SJSA1 (cell line): Measurements from ENCODE around the gene DAB2. TPM values are rescaled to one million over a fixed set of nuclear protein-coding genes. Genes with fewer than 3 reads are reported as not detected.

Experiments used
- DNase-seq, 2 experiments: peaks; one replicate each; pipeline ENCODE4 v3.0.0-alpha.2; 2015 to 2020; ENCODE audit warnings: low spot score in 2 of 2, low read depth in 1 of 2
- H3K27ac ChIP-seq: fragments of 250-450 bp; sonication (Bioruptor Pico); 2 replicates; pipeline ENCODE4 v1.5.1; 2020; ENCODE audit warnings: mild to moderate bottlenecking, moderate library complexity
- H3K27me3 ChIP-seq: fragments of 250-450 bp; sonication (Bioruptor Pico); replicated peaks from 2 replicates; pipeline ENCODE4 v1.5.1; 2020; ENCODE audit warnings: mild to moderate bottlenecking, moderate library complexity
- H3K36me3 ChIP-seq: fragments of 250-450 bp; sonication (Bioruptor Pico); 2 replicates; pipeline ENCODE4 v1.5.1; 2020; ENCODE audit warnings: mild to moderate bottlenecking
- H3K4me1 ChIP-seq: fragments of 250-450 bp; sonication (Bioruptor Pico); replicated peaks from 2 replicates; pipeline ENCODE4 v1.6.1; 2021; ENCODE audit warnings: mild to moderate bottlenecking
- H3K4me3 ChIP-seq: fragments of 250-450 bp; sonication (Bioruptor Pico); 2 replicates; pipeline ENCODE4 v1.5.1; 2020; ENCODE audit warnings: mild to moderate bottlenecking
- H3K9me3 ChIP-seq: fragments of 250-450 bp; sonication (Bioruptor Pico); replicated peaks from 2 replicates; pipeline ENCODE4 v1.5.1; 2020; ENCODE audit warnings: mild to moderate bottlenecking
- total RNA-seq: library from RNA; depleted of rRNA; stranded (reverse); fragments of >200 nt; shearing (Covaris generic); gene quantifications from 2 replicates; pipeline ENCODE4 v1.2.3, GENCODE V29; 2014

The DAB2 gene
- total RNA-seq, 1 experiment from 2014 or later = 65.0 TPM

GRCh38 chr5:39373791-39374190, 51.0 kb downstream of the DAB2 start:
- DNase-seq = no peak
- no peaks in the 10 kb centered on the region for H3K9me3 ChIP-seq
- H3K4me3 ChIP-seq = no peak overlapping the region
- H3K36me3 ChIP-seq = peaks cover 87% of the 10 kb centered on the region
- no peak overlapping the region for H3K27ac ChIP-seq
- 0 out of 2 replicates have a peak, but pooled peaks cover 4% of the 10 kb centered on the region for H3K27me3 ChIP-seq
- no peaks in the 10 kb centered on the region for H3K4me1 ChIP-seq

GRCh38 chr5:39371367-39371635, 53.5 kb downstream of the DAB2 start:
- DNase-seq = no peak
- Histone ChIP-seq H3K9me3 (no peaks in the 10 kb centered on the region), H3K27me3 (0 out of 2 replicates have a peak, but pooled peaks cover 4% of the 10 kb centered on the region), H3K4me3 (no peak overlapping the region), H3K4me1 (no peaks in the 10 kb centered on the region), H3K27ac (no peak overlapping the region), H3K36me3 (peaks cover 62% of the 10 kb centered on the region)

GRCh38 chr5:39370555-39371366, 54.0 kb downstream of the DAB2 start:
- DNase-seq = no peak
- peaks cover 57% of the 10 kb centered on the region for H3K36me3 ChIP-seq
- H3K4me3 ChIP-seq = no peak overlapping the region
- H3K27me3 ChIP-seq = 0 out of 2 replicates have a peak, but pooled peaks cover 4% of the 10 kb centered on the region
- no peaks in the 10 kb centered on the region for H3K9me3 ChIP-seq
- no peak overlapping the region for H3K27ac ChIP-seq
- H3K4me1 ChIP-seq = no peaks in the 10 kb centered on the region

- H3K27me3 ChIP-seq = 0 out of 2 replicates have a peak, but pooled peaks cover 4% of the 10 kb centered on the region
- H3K27ac ChIP-seq = no peak overlapping the region
- H3K9me3 ChIP-seq = no peaks in the 10 kb centered on the region
- H3K4me3 ChIP-seq = no peak overlapping the region
- H3K36me3 ChIP-seq = peaks cover 42% of the 10 kb centered on the region
- no peak for DNase-seq
- H3K4me1 ChIP-seq = no peaks in the 10 kb centered on the region
These were observed 55.5 kb downstream of the DAB2 start for GRCh38 chr5:39369123-39369815.

- Histone ChIP-seq H3K9me3 (no peaks in the 10 kb centered on the region), H3K4me3 (no peak overlapping the region), H3K36me3 (peaks cover 30% of the 10 kb centered on the region), H3K4me1 (no peaks in the 10 kb centered on the region), H3K27me3 (0 out of 2 replicates have a peak, but pooled peaks cover 4% of the 10 kb centered on the region), H3K27ac (no peak overlapping the region)
- no peak for DNase-seq
These were observed 56.7 kb downstream of the DAB2 start for GRCh38 chr5:39368116-39368515.

DNA sequence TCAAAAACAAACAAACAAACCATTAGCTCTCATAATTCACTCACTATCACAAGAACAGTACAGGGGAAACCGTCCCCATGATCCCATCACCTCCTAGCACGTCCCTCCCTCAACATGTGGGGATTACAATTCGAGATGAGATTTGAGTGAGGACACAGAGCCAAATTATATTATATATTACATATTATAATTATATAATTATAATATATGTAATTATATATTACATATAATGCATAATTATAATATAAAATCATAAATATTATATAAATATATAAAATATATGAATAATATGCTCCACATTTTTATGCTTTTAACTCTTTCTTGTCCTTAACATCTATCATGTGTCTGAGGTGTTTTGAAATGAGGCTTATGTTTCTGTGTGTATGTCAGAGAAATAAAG, 57.1 kb downstream of the DAB2 start:
- Histone ChIP-seq H3K36me3 (peaks cover 26% of the 10 kb centered on the region), H3K4me3 (no peak overlapping the region), H3K4me1 (no peaks in the 10 kb centered on the region), H3K27me3 (0 out of 2 replicates have a peak, but pooled peaks cover 4% of the 10 kb centered on the region), H3K27ac (no peak overlapping the region), H3K9me3 (no peaks in the 10 kb centered on the region)
- no peak for DNase-seq

GRCh38 chr5:39364367-39364766, 60.4 kb downstream of the DAB2 start, which contains the start of gene C9:
C9 (minus strand) TSS chr5:39364495; CDS start chr5:39364464, 31 bp downstream.
- Histone ChIP-seq H3K9me3 (no peaks in the 10 kb centered on the region), H3K27me3 (no peaks in the 10 kb centered on the region), H3K4me1 (0 out of 2 replicates have a peak, but pooled peaks cover 3% of the 10 kb centered on the region), H3K4me3 (no peak within 1 kb of the TSS), H3K36me3 (peaks cover under 1% of the 10 kb centered on the region; the same call in 1 of the 2 replicates), H3K27ac (no peak within 1 kb of the TSS)
- no peak for DNase-seq

GRCh38 chr5:39363217-39363616, 61.6 kb downstream of the DAB2 start:
- Histone ChIP-seq H3K36me3 (no peaks in the 10 kb centered on the region), H3K4me3 (no peak overlapping the region), H3K4me1 (0 out of 2 replicates have a peak, but pooled peaks cover 3% of the 10 kb centered on the region), H3K9me3 (no peaks in the 10 kb centered on the region), H3K27me3 (no peaks in the 10 kb centered on the region), H3K27ac (no peak overlapping the region)
- DNase-seq = no peak

GRCh38 chr5:39362646-39363045, 62.1 kb downstream of the DAB2 start:
- Histone ChIP-seq H3K4me3 (no peak overlapping the region), H3K27me3 (no peaks in the 10 kb centered on the region), H3K9me3 (no peaks in the 10 kb centered on the region), H3K27ac (no peak overlapping the region), H3K4me1 (0 out of 2 replicates have a peak, but pooled peaks cover 3% of the 10 kb centered on the region), H3K36me3 (no peaks in the 10 kb centered on the region)
- no peak for DNase-seq

DNA sequence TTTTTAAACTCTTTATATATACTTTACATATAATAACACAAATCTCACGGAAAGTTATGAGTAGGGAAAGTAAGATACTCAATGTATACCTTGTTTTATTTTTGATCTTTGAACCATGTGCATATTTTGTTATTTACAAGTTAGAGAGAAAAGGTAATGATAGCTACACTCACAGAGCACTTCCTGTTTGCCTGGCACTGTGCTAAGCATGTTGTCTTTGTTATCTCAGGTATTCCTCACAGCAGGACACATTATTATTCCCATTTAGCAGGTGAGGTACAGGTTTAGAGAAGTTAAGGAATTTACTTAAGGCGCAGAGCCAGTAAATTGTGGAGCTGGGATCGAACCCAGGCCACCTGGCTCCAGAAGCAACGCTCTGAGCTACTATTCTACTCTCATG, 63.5 kb downstream of the DAB2 start:
- Histone ChIP-seq H3K27ac (no peak overlapping the region), H3K4me3 (no peak overlapping the region), H3K27me3 (no peaks in the 10 kb centered on the region), H3K4me1 (0 out of 2 replicates have a peak, but pooled peaks cover 3% of the 10 kb centered on the region), H3K36me3 (no peaks in the 10 kb centered on the region), H3K9me3 (no peaks in the 10 kb centered on the region)
- no peak for DNase-seq

- Histone ChIP-seq H3K27ac (no peak overlapping the region), H3K4me3 (no peak overlapping the region), H3K27me3 (no peaks in the 10 kb centered on the region), H3K36me3 (no peaks in the 10 kb centered on the region), H3K9me3 (no peaks in the 10 kb centered on the region), H3K4me1 (0 out of 2 replicates have a peak, but pooled peaks cover 3% of the 10 kb centered on the region)
- no peak for DNase-seq
These were observed 64.2 kb downstream of the DAB2 start for GRCh38 chr5:39360471-39361111.

- H3K36me3 ChIP-seq = no peaks in the 10 kb centered on the region
- no peak overlapping the region for H3K4me3 ChIP-seq
- DNase-seq = no peak
- H3K9me3 ChIP-seq = no peaks in the 10 kb centered on the region
- no peaks in the 10 kb centered on the region for H3K27me3 ChIP-seq
- H3K27ac ChIP-seq = no peak overlapping the region
- H3K4me1 ChIP-seq = 0 out of 2 replicates have a peak, but pooled peaks cover 3% of the 10 kb centered on the region
These were observed 68.5 kb downstream of the DAB2 start for GRCh38 chr5:39356263-39356662.

DNA sequence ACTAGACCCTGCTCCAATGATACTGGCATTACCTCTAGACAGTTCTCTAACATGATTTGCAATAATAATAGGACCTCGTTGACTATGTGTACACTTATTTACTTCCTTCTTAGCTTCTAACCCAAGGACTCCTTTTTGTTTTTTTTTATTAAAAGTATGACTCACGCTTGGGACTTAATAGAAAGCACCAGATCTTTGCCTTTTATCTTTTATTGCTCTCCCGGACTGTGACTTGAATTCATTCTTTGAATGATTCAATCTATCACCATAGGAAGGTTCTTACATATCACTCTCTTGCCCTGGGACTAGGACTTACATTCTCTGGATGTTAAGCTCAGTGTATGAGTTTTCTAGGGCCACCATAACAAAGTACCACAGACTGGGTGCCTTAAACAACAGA, 69.5 kb downstream of the DAB2 start:
- H3K36me3 ChIP-seq = no peaks in the 10 kb centered on the region
- no peak overlapping the region for H3K4me3 ChIP-seq
- H3K4me1 ChIP-seq = 0 out of 2 replicates have a peak, but pooled peaks cover 1% of the 10 kb centered on the region
- H3K9me3 ChIP-seq = no peaks in the 10 kb centered on the region
- no peak overlapping the region for H3K27ac ChIP-seq
- DNase-seq = no peak
- no peaks in the 10 kb centered on the region for H3K27me3 ChIP-seq
